ENCODE results near the gene ATP12A.

Gene ATP12A

DNA sequence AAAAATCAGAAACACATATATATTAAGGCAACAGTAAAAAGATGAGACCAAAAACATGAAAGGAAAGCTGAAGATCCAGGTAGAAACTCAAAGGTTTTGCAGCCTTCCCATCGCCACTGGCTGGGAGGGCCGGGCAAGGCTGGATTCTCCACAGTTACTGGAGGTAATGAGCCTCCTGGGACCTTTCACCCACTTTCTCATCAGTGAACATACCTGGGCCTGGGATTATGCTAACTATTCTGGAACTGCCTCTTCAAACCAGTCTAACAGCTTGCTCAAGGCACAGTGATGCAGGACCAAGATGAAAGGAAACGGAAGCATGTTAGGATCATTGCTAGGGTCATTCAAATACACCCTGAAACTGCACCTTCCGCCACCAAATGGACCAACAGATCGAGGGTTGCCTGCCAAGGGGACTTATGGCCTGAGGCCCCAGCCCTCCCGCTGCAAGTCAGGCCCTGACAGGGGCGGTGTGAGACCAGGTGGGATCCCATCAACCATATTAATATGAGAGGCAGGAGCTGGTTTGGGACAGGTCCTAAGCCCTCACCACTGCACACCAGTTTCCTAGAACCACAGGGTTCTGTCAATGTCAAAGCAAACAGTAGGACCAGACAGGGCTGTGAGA lies 28.4 kb upstream of the ATP12A start:
- no peak for DNase-seq (ENCODE audit: low read depth)
- TF ChIP-seq, protein P1, sequence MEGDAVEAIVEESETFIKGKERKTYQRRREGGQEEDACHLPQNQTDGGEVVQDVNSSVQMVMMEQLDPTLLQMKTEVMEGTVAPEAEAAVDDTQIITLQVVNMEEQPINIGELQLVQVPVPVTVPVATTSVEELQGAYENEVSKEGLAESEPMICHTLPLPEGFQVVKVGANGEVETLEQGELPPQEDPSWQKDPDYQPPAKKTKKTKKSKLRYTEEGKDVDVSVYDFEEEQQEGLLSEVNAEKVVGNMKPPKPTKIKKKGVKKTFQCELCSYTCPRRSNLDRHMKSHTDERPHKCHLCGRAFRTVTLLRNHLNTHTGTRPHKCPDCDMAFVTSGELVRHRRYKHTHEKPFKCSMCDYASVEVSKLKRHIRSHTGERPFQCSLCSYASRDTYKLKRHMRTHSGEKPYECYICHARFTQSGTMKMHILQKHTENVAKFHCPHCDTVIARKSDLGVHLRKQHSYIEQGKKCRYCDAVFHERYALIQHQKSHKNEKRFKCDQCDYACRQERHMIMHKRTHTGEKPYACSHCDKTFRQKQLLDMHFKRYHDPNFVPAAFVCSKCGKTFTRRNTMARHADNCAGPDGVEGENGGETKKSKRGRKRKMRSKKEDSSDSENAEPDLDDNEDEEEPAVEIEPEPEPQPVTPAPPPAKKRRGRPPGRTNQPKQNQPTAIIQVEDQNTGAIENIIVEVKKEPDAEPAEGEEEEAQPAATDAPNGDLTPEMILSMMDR (IDR thresholded peaks at IDR 0.05; ENCODE audit: low read length, missing control alignments) = no peak
- H3K4me3 ChIP-seq (replicated peaks; ENCODE audit: low read depth, low read length) = no peak overlapping the region

DNA sequence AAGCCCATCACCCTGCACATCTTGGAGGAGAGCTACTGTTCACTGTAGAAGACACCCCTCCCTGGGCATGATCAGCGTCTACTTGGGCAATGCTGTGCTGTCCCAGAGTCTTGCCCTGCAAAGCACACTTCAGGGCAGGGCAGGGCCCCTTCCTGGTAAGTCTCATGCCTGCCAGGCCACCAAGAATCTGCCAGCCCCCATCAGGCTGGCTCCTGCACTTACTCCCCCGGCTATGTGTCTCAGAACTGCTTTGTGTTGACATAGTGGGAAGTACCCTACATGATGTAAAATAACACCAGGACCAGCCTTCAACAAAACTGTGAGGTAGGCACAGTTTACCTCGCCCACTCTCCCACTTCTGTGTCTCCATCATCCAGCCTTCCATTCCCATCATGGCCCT lies 27.8 kb upstream of the ATP12A start:
- no peak overlapping the region for H3K4me3 ChIP-seq (replicated peaks; ENCODE audit: low read depth, low read length)
- TF ChIP-seq, protein P1 (IDR thresholded peaks at IDR 0.05; ENCODE audit: low read length, missing control alignments) = no peak
- no peak for DNase-seq (ENCODE audit: low read depth)

DNA sequence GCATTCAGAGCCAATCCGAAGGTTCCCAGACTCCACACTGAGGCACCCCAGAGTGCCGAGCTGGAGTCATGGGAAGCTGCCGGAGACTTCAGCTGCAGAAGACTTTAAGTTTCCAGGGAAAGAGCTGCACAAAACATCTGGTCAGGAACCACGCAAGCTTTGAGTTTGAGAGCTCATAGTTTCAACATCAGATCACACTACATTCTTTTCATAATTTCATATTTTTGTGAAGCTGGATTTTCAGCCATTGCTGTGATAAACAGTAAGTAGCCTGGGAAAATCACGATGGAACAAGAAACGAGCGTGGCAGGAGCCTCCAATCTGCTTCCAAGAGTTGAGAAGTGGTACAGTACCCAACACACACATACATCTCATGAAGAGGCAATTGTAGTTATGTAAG lies 25.5 kb upstream of the ATP12A start:
- peak; percentile 31 for DNase-seq (ENCODE audit: low read depth)
- no peak overlapping the region for H3K4me3 ChIP-seq (replicated peaks; ENCODE audit: low read depth, low read length)
- TF ChIP-seq, protein P1 (IDR thresholded peaks at IDR 0.05; ENCODE audit: low read length, missing control alignments) = no peak

DNA sequence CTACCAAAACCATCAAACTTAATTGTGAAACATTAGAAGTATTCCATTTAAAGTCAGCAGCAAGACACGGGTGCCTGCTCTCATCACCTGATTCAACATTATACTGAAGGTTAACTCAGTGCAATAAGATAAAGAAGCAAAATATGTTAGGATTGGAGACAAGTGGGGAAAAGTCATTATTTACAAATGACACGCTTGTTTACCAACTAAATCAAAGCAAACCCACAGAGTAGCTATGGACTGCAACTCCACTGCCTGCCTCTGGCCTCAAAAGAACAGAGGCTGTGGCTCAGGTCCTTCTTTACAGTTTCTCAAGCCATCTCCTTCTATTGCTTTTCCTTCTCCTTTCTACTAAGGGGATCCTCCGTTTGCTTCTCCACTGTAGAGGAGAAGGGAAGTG lies 21.0 kb upstream of the ATP12A start:
- TF ChIP-seq, protein P1 (IDR thresholded peaks at IDR 0.05; ENCODE audit: low read length, missing control alignments) = no peak
- DNase-seq (ENCODE audit: low read depth) = no peak
- no peak overlapping the region for H3K4me3 ChIP-seq (replicated peaks; ENCODE audit: low read depth, low read length)

DNA sequence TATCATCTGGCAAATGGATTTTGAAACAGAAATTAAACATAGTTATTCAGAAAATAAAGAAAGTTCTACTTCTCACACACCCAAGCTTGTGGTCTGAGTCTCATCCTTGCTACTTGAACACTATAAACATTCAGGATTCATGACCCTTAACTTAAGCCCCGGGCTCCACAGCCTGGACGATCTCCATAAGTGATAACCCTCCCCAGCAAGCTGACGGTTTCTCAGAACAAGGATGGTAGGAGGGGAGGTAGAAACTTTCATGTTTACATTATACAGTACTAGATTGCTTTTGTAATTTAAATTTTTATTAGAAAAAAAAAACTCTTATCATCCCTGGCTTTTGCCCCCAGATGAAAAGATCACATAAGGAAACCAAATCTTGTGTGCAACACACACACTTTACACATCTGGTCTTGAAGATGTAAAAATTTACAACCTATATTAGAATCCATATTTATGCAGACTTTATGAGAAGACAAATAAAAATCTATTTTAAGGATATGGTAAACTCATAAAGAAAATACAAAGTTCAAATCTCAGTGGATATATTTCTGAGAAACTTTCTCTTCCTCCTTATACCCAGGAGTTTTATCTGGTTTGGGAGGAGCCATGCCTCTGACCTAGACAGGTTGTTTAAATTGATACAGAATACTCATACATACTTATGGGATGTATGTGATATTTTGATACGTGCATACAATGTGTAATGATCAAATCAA lies 20.0 kb upstream of the ATP12A start:
- TF ChIP-seq, protein P1 (IDR thresholded peaks at IDR 0.05; ENCODE audit: low read length, missing control alignments) = no peak
- no peak for DNase-seq (ENCODE audit: low read depth)
- H3K4me3 ChIP-seq (replicated peaks; ENCODE audit: low read depth, low read length) = no peak overlapping the region

DNA sequence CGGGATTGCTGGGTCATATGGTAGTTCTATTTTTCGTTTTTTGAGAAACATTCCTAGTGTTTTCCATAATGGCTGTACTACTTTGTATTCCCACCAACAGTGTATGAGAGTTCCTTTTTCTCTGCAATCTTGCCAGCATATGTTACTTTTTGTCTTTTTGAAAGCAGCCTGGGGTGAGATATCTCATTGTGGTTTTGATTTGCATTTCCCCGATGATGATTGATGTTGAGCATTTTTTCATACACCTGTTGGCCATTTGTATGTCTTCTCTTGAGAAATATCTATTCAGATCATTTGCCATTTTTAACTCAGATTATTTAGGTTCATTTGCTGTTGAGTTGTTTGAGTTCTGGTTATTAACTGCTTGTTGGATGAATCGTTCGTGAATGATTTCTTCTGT lies 18.5 kb upstream of the ATP12A start:
- no peak for DNase-seq (ENCODE audit: low read depth)
- H3K4me3 ChIP-seq (replicated peaks; ENCODE audit: low read depth, low read length) = no peak overlapping the region
- TF ChIP-seq, protein P1 (IDR thresholded peaks at IDR 0.05; ENCODE audit: low read length, missing control alignments) = no peak
